GM10248 (cell line): ENCODE results near the gene GRK2.

Source experiments
- CTCF ChIA-PET: fragments of 300-600 bp; sonication (Branson Sonifier 250); formaldehyde crosslinking; extraction: SDS; loops from one replicate; lab custom pipeline; 2021; ENCODE audit warnings: antibody characterized with exemption; lab: Yijun Ruan, JAX
- POLR2A ChIA-PET: fragments of 350-650 bp; sonication (Branson Sonifier 250); formaldehyde crosslinking; extraction: SDS; loops from one replicate; lab custom pipeline; 2020; ENCODE audit warnings: antibody characterized with exemption; lab: Yijun Ruan, JAX
- DNase-seq: peaks from one replicate; pipeline ENCODE4 v3.0.0; 2012; ENCODE audit errors: extremely low spot score
- CTCF ChIP-seq: IDR thresholded peaks from 2 replicates; pipeline ENCODE4 v1.5.1; 2012; ENCODE audit warnings: mild to moderate bottlenecking, low read depth; ENCODE audit errors: extremely low read depth, missing control alignments, control extremely low read depth

Gene GRK2

GRCh38 chr11:67289651-67290479 is 23.6 kb downstream of the GRK2 start:
- POLR2A ChIA-PET = interaction anchor here (0.6 to 2.3 kb wide), 3 partner anchors 12 to 50 kb away, joined by 4 to 12 read pairs (median 7); partner anchors contain the start of gene GRK2
- no peak for DNase-seq
- CTCF ChIA-PET = interaction anchor here (0.9 to 3.9 kb wide), 10 partner anchors 9 to 182 kb away, joined by 3 to 23 read pairs (median 8); no protein-coding TSS in a partner anchor
- no peak for TF ChIP-seq CTCF

- CTCF ChIA-PET = interaction anchor here (0.9 to 2.3 kb wide), 4 partner anchors 13 to 91 kb away, joined by 3 to 10 read pairs (median 4); no protein-coding TSS in a partner anchor
- POLR2A ChIA-PET = no interaction called here
- DNase-seq = no peak
- TF ChIP-seq CTCF = no peak
Measured at GRCh38 chr11:67290801-67291200, 24.5 kb downstream of the GRK2 start.

DNA sequence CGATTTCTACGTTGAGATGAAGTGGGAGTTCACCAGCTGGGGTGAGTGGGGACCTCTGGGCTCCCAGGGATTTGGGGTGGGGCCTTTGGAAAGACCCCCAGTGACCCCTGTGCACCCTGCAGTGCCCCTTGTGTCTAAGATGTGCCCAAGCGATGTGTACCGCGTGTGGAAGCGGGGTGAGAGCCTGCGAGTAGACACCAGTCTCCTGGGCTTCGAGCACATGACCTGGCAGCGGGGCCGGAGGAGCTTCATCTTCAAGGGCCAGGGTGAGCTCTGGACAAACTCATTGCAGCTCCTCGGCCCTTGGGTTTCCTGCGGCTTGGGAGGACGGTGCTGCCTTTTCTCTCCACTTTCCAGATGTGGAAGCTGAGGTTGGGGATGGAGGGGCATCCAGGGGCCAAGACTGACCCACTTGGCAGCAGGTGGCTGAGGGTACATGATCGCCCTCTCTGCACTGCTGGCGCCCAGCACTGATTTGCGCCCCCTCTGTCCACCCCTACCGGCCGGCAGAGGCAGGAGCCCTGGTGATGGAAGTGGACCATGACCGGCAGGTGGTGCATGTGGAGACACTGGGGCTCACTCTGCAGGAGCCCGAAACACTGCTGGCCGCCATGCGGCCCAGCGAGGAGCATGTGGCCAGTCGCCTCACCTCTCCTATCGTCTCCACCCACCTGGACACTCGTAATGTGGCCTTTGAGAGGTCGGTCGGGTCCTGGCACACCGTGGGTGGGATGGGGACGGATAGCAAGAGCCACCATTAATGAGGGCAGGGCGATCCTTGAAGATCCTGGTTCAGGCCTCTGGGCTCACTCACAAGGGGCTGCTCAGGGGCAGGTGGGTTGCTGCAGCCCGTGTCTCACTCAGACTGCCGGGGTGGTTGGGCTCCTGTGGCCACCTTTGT is 25.5 kb downstream of the GRK2 start:
- POLR2A ChIA-PET = no interaction called here
- DNase-seq = no peak
- no peak for TF ChIP-seq CTCF
- CTCF ChIA-PET = interaction anchor here (0.9 to 2.3 kb wide), 4 partner anchors 14 to 90 kb away, joined by 3 to 10 read pairs (median 4); no protein-coding TSS in a partner anchor

GRCh38 chr11:67292671-67293070 is 26.4 kb downstream of the GRK2 start:
- no peak for DNase-seq
- TF ChIP-seq CTCF = no peak
- CTCF ChIA-PET = interaction anchor here (1.2 to 1.4 kb wide), 4 partner anchors 21 to 109 kb away, joined by 3 to 8 read pairs (median 3); partner anchors contain the start of gene PPP1CA
- POLR2A ChIA-PET = no interaction called here

DNA sequence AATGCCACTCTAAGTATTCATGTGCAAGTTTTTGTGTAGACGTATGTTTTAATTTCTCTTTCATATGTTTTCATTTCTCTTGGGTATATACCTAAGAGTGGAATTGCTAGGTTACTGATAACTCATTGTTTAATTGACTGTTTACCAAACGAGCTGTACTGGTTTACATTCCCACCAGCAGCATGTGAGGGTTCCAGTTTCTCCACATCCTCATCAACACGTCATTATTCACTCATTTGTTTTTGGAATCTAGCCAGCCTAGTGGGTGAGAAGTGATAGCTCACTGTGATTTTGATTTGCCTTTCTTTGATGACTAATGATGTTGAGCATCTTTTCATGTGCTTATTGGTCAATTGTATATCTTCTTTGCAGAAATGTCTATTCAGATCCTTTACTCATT is 26.8 kb downstream of the GRK2 start:
- CTCF ChIA-PET = interaction anchor here (1.1 to 1.4 kb wide), 5 partner anchors 21 to 108 kb away, joined by 3 to 8 read pairs (median 3); partner anchors contain the start of gene PPP1CA
- POLR2A ChIA-PET = no interaction called here
- DNase-seq = no peak
- TF ChIP-seq CTCF = no peak

DNA sequence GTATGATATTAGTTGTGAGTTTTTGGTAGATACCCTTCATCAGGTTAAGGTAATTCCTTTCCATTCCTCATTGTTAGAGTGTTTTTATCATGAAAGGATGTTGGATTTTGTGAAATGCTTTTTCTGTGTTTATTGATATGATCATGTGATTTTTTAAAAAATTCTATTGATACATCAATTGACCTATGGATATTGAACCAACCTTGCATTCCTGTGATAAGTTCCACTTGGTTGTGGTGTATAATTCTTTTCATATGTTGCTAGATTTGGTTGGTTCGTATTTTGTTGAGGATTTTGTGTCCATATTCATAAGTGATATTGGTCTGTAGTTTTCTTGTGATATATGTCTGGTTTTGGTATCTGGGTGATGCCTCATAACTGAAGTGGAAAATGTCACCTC is 29.6 kb downstream of the GRK2 start:
- ChIA-PET CTCF (interaction anchor here (0.7 to 2.1 kb wide), 2 partner anchors 15 to 21 kb away, joined by 3 to 9 read pairs; no protein-coding TSS in a partner anchor), POLR2A (no interaction called here)
- DNase-seq = no peak
- TF ChIP-seq CTCF = no peak
